Activated T-helper 1 cell treated with anti-CD3 and anti-CD28 coated beads, Interleukin-2, amount 50 U/mL, for 16 hours (primary cell): ENCODE data around the gene FBLN1.
A peak's percentile ranks its signal among the peaks of the same experiment; 100 is the strongest.

Experiments used
- DNase-seq, 2 donors: peaks; one replicate each; pipeline ENCODE4 v3.0.0-alpha.2; 2020; ENCODE audit warnings: low read depth in 1 of 2, low spot score in 1 of 2

Gene FBLN1

GRCh38 chr22:45564349-45565030, 61.8 kb downstream of the FBLN1 start:
- no peak for DNase-seq

- DNase-seq, result no peak
These were observed 62.5 kb downstream of the FBLN1 start for GRCh38 chr22:45565171-45565570.

- DNase-seq, result no peak
These were observed 63.3 kb downstream of the FBLN1 start for GRCh38 chr22:45565973-45566372.

- no peak for DNase-seq
These were observed 65.5 kb downstream of the FBLN1 start for GRCh38 chr22:45568213-45568612.

- DNase-seq, result no peak
These were observed 68.4 kb downstream of the FBLN1 start for GRCh38 chr22:45571089-45571488.

GRCh38 chr22:45572444-45572843, 69.8 kb downstream of the FBLN1 start:
- no peak for DNase-seq

GRCh38 chr22:45574069-45574703, 71.5 kb downstream of the FBLN1 start:
- DNase-seq, result no peak

- no peak for DNase-seq
These were observed 72.5 kb downstream of the FBLN1 start for GRCh38 chr22:45575173-45575572.

- no peak for DNase-seq
These were observed 73.1 kb downstream of the FBLN1 start for GRCh38 chr22:45575607-45576272.

GRCh38 chr22:45576273-45576625, 73.6 kb downstream of the FBLN1 start:
- DNase-seq, result no peak

- DNase-seq, result no peak
These were observed 74.2 kb downstream of the FBLN1 start for GRCh38 chr22:45576730-45577464.

GRCh38 chr22:45577746-45578523, 75.3 kb downstream of the FBLN1 start:
- peak; percentile 52 to 63 for DNase-seq

GRCh38 chr22:45578524-45579147, 76.0 kb downstream of the FBLN1 start:
- DNase-seq, result no peak

- no peak for DNase-seq
These were observed 76.6 kb downstream of the FBLN1 start for GRCh38 chr22:45579306-45579705.

- DNase-seq, result no peak
These were observed 77.4 kb downstream of the FBLN1 start for GRCh38 chr22:45579806-45580725.

GRCh38 chr22:45580726-45581381, 78.2 kb downstream of the FBLN1 start:
- no peak for DNase-seq

- no peak for DNase-seq
These were observed 78.9 kb downstream of the FBLN1 start for GRCh38 chr22:45581549-45582080.

GRCh38 chr22:45582236-45582954, 79.7 kb downstream of the FBLN1 start:
- DNase-seq, result no peak
